ENCODE results near the gene GATA1. TPM values are rescaled to one million over a fixed set of nuclear protein-coding genes. Genes with fewer than 3 reads are reported as not detected.

The GATA1 gene
- total RNA-seq, 4 donors from 2014 or later, result not detected

GRCh38 chrX:48787505-48788443, 1.4 kb downstream of the GATA1 start:
- no peak overlapping the region for H3K4me3 ChIP-seq (replicated peaks in 1 of 3)
- TF ChIP-seq POLR2A (IDR thresholded peaks at IDR 0.05) (no peak), CTCF (IDR thresholded peaks at IDR 0.05) (no peak)
- 59 to 62% methylated on average over 14 to 17 of the region's 17 CpGs for WGBS, 2 donors
- H3K27ac ChIP-seq, result no peak overlapping the region
- H3K27me3 ChIP-seq, result no peaks in the 10 kb centered on the region
- H3K4me1 ChIP-seq, result no peaks in the 10 kb centered on the region
- H3K9me3 ChIP-seq, result no peaks in the 10 kb centered on the region
- no peaks in the 10 kb centered on the region for H3K36me3 ChIP-seq
- intact Hi-C loops (cut with DNase I), result no loop called here
- DNase-seq, result no peak

GRCh38 chrX:48789366-48790220, 3.2 kb downstream of the GATA1 start:
- 58 to 77% methylated on average over 5 to 7 of the region's 7 CpGs for WGBS, 2 donors
- Histone ChIP-seq H3K27me3 (no peaks in the 10 kb centered on the region), H3K4me1 (no peaks in the 10 kb centered on the region), H3K9me3 (no peaks in the 10 kb centered on the region), H3K4me3 (replicated peaks in 1 of 3) (no peak overlapping the region), H3K27ac (no peak overlapping the region), H3K36me3 (no peaks in the 10 kb centered on the region)
- TF ChIP-seq CTCF (IDR thresholded peaks at IDR 0.05) (no peak), POLR2A (IDR thresholded peaks at IDR 0.05) (no peak)
- intact Hi-C loops (cut with DNase I), result no loop called here
- no peak for DNase-seq

GRCh38 chrX:48790477-48790876, 4.1 kb downstream of the GATA1 start:
- WGBS, 2 donors, result 53 to 55% methylated on average over 5 of the region's 5 CpGs
- intact Hi-C loops (cut with DNase I), result no loop called here
- Histone ChIP-seq H3K27ac (no peak overlapping the region), H3K4me1 (no peaks in the 10 kb centered on the region), H3K4me3 (replicated peaks in 1 of 3) (no peak overlapping the region), H3K27me3 (no peaks in the 10 kb centered on the region), H3K9me3 (no peaks in the 10 kb centered on the region), H3K36me3 (no peaks in the 10 kb centered on the region)
- TF ChIP-seq POLR2A (IDR thresholded peaks at IDR 0.05) (no peak), CTCF (IDR thresholded peaks at IDR 0.05) (no peak)
- DNase-seq, result no peak

GRCh38 chrX:48791063-48791820, 4.9 kb downstream of the GATA1 start:
- no peaks in the 10 kb centered on the region for H3K36me3 ChIP-seq
- no peak overlapping the region for H3K4me3 ChIP-seq (replicated peaks in 1 of 3)
- no peaks in the 10 kb centered on the region for H3K9me3 ChIP-seq
- TF ChIP-seq POLR2A (IDR thresholded peaks at IDR 0.05), result no peak
- TF ChIP-seq CTCF (IDR thresholded peaks at IDR 0.05), result no peak
- H3K27ac ChIP-seq, result no peak overlapping the region
- H3K27me3 ChIP-seq, result no peaks in the 10 kb centered on the region
- 89 to 92% methylated on average over 2 to 7 of the region's 11 CpGs for WGBS, 2 donors
- DNase-seq, result no peak
- intact Hi-C loops (cut with DNase I), result no loop called here
- no peaks in the 10 kb centered on the region for H3K4me1 ChIP-seq
